NCI-H2196 (cell line): ENCODE results near the gene TOP2A.
"Not testable (repeated sequence)": the region's sequence is repeated elsewhere in the genome, so short reads cannot be mapped to it uniquely, and the experiment has no call there.

Source experiments
- DNase-seq: peaks from one replicate; lab custom pipeline; 2025; ENCODE audit not compliant: unreplicated experiment; lab: John Stamatoyannopoulos, UW

Gene TOP2A

DNA sequence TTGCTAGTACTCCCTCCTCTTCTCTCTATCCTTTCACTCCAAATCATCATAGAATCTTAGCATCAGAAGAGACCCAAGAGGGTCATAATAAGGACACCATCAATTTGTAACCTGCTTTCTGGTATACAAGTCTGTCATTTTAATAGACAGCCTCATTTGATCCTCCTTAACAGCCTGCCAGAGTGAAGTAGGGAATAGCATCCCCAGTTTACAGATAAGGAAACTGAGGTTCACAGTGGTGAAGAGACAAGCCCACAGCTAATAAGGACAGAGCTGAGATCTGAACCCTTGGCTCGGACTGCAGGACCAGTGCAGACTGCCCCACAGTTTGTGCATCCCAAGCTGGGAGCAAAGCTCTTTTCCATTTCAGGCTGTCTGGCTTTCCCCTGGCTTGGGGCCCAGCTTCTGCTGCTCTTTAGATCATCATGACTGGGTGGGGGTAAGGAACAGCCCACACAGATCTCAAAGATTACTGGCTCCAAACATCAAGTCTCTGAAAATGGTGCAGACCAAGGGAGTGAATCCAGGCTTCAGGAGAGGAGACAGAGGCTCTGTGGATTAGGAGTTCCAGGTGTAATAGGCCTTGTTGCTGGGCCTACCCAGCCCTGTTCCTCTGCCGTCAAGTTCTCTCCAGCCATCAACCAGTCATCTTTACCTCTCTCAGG is 15.3 kb upstream of the TOP2A start:
- peak; percentile 5 for DNase-seq

DNA sequence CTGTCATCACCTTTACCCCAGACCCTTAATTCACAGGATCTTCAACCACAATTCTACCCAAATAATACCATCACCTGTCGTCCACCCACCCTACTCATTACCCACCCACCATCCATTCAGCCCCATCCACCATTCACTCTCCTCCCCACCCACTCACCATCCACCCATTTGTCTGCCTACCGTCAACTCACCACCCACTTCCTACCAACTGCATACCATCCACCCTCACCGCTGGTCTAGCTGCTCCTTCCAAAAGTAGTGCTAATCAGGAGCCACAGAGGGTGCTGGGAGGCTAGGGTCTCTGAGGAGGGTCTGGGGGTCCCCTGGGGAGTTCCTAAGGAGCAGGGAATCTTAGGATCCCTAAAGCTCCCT is 13.5 kb upstream of the TOP2A start:
- DNase-seq = no peak

DNA sequence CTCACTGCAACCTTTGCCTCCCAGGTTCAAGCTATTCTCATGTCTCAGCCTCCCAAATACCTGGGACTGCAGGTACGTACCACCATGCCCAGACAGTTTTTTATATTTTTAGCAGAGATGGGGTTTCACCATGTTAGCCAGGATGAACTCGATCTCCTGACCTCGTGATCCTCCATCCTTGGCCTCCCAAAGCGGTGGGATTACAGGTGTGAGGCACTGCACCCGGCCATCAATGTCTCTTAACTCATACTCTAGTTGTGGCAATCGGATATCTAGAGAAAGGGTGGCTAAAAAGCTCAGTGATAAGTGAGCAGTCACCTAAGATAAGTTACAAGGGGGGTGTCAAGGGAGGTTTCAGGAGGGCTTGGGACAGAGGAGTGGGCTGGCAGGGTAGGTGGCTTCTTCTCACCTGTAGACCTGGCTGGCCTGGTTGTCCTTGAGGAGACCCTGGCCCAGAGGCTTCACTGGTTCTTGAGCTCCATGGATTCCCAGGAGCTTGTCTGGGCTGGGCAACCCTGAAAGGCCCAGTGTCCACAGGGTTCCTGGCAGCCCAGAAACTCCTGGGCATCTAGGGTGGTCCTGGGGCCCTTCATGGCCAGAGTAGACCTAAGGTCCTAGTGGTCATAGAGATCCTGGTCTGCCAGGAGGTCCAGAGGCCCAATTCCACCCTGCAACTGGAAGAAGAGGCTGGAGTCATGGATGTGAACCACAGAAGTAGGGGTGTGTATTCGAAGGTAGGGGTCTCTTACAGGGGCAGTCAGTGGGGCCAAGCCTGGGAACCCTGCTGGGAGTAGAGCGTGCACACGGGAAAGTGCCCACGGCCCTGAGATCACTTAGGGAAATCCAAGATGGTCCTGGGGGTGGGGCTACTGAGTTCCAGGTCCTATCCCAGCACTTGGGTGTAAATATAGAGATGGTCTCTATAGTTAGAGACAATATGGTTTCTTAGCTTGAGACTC is 12.9 kb upstream of the TOP2A start:
- no peak for DNase-seq

DNA sequence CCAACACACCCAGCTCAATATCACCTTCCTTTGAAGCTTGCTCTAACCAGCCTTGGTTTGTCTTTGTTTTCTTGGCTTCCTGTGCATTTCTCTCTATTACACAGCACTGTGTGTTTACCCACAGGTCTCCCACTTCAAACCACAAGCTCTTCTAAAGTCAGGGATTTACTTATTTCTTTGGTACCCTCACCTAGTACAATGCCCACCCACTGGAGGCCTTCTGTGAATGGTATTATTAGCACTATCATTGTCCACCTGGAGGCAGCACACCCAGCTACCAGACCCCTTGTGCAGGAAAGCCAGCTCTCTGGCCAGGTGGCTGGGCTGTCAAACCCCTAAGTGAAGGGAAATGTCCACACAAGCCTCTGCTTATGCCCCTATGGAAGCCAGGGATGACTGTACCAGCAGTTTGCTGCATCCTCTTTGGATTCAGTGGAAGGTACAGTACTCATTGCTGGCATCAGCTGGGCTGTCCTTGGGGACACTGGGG is 9.4 kb upstream of the TOP2A start:
- DNase-seq = no peak

DNA sequence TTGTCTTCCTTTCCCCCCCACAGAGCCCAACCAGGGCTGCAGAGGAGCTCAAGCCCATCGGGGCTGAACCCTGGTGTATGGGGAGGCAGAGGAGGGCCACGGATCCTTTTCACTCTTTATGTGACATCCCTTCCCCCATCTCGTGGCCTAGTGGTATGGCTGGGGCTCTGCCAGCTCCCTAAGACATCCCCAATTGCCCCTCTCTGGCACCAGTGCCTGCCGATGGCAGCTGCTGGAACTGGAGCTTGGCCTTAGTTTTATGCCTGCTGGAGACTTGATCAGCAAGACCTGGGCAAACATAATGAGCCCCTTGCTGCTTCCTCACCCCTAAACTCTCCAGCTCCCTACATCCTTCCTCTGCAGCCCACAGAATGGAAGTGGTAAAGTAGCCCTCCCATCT is 8.0 kb upstream of the TOP2A start:
- DNase-seq = no peak

DNA sequence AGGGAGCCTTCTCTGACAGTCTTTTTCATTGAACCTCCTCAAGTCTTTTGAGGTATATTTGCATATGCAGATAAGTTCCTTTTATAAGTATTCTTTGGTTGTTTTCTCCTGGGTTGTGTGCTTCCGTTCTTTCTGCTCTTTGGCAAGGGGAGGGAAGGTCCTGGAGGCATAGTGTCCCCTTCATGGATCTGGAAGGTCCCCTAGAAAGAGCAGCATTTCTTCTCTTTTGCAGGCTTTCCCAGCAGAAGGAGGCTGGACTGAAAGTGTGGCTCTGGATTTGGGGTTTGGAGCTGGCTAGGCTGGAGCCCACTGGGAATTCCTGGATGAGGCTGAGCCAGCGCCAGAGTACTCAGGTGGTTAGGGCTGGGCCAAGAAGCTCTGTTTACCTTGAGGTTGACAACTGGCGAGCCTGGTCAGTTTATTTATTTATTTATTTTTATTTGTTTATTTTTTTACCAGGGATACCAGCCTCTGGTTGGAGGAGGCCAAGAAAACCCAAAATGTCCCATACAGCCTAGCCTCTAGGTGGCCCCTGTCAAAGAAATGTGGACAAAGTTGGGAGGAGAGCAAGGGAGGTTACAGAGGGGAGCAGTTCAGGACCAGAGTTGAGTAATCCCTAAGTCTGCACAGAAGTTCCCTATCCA is 5.4 kb upstream of the TOP2A start:
- DNase-seq = peak; percentile 15

DNA sequence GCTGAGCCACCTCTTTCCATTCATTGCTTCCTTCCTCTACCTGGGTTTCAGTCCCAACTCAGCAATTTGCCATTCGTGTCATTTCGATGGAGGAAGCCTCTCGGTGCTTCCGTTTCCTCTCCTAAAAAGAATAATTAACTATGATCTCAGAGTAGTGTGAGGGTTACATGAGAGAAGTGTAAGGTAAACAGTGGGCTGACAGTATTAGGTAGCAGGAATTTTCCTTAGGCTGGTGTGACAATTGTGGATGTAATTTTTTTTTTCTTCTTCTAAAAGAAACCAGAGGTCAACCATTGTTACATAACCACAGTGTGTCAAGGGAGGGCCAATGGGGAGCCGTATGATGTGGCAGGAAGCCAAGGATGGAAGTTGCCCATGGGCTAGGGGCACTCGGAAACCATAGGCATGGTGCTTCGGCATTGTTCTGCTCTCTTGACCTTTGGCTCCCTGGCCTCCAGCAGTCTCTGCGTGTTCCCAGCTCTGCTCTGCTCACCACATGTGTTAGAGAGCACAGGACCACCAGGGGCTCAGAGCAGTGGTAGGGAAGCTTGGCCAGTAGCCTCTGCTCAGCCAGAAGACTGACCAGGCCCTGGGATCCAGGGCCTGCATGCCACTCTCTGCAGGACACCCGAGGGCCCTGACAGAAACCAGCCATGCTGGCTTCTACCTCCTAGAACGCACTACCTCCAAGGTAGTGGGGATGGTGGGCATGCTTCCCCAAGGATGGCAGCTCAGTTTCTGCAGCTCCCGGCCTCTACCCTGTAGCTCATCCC is 2.0 kb upstream of the TOP2A start:
- DNase-seq = peak; percentile 1

DNA sequence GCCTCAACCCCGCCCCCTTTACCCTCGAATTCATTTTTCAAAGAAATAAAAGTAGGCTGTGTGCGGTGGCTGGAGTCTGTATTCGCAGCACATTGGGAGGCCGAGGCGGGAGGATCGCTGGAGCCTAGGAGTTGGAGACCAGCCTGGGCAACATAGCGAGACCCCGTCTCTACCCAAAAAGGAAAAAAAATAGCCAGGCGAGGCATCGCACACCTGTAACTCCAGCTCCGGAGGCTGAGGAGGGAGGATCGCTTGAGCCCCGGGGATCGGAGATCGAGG is 671 bp upstream of the TOP2A start:
- no peak for DNase-seq

DNA sequence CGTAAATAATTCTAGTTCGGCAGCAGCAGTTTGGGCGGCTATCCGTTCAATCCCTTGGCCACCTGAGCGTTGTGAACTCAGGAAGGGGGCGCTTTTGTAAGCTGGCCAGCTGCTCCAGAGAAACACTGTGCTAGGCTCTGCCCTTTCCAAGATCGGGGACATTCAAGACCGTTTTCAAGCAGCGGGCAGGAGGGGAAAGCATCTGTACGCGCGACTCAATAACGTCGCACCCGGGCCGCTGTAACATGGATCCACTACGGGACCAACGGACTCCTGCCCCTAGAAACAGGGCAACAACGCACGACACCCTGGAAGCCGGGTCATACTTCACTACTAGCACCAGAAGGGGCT is 463 bp downstream of the TOP2A start:
- no peak for DNase-seq

DNA sequence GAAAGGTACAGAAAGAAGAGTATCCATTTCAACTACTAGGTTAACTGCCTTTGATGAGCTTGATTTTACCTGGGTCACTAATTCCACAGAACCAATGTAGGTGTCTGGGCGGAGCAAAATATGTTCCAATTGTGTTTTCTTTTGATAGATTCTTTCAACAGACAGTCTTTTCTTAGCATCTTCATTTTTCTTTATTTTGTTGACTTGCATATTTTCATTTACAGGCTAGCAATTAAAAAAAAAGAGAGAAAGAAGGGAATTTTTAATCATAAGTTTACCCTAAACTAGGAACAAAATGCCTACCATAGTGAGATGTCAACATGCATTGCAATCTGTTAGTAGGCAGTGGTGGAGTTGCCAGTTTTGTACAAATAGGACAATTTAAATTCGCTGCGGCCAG is 1.0 kb downstream of the TOP2A start:
- no peak for DNase-seq

DNA sequence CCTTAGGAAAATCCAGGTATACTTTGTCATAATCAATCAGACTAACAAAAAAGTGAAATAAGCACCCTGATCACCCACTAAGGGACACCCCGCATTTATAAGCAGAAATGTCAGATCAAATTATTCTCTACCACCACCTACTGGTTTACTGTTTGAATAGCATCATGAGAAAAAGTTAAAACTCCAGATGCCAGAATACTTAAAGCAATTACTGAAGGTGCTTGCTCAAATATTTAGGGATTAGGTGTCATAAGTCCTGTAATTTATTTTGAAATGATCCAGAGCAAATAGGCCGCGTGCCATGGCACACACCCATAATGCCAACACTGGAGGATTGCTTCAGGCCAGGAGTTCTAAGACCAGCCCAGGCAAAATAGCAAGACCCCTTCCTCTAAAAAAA is 2.3 kb downstream of the TOP2A start:
- DNase-seq = peak; percentile 7

DNA sequence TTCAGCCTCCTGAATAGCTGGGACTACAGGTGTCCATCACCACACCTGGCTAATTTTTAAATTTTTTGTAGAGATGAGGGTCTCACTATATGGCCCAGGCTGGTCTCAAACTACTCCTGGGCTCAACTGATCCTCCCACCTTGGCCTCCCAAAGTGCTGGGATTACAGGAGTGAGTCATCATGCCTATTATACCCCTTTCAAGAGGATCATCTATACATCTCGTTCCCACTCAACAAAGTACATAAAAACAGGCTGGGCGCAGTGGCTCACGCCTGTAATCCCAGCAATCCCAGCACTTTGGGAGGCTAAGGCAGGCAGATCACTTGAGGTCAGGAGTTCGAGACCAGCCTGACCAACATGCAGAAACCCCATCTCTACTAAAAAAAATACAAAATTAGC is 3.4 kb downstream of the TOP2A start:
- not testable (repeated sequence) for DNase-seq

DNA sequence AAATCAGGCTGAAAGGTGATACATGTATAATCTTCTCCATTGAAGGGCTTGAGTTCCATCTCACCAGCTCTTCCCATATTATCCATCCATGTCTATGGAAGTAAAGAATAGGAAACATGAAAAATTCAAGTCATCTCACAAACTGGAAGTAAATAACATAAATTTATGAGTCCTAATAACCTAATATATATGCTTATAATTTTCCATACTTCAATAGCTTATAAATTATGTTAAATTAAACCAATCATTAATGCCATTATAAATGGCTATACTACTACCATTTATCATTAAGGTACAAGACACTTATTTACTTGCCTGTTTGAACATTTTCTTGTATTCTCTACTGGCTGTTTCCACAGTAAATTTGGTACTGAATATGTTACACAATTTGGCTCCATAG is 4.8 kb downstream of the TOP2A start:
- DNase-seq = no peak

DNA sequence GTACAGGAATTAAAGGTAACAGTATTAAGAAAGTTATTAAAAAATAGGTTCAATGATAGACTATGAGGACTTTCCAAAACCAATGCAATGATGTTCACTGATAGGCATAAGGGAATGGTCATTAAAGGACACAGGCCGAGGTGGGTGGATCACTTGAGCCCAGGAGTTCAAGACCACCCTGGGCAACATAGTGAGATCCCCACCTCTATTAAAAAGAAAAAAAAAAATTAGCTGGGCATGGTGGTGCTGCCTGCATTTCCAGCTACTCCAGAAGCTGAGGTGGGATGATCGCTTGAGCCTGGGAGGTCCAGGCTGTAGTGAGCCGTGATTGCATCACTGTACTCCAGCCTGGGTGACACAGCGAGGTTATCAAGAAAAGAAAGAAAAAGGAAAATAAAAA is 5.9 kb downstream of the TOP2A start:
- no peak for DNase-seq

DNA sequence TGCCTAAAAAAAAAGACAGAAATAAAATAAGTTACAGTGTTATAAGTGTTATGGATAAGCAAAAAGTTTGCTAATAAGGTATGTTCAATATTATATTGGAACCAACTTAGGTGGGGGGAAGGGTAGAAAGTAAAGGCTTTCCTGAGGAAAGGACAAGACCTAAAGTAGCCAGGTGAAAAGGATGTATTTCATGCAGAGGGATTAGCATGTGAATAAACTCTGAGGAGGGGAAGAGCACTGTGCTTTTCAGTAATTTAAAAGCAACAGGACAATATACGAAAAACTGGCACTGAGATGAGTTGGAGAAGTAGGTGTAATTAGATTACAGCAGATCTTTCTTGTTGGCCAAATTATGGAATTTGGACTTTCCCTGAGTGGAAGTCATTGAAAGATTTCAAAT is 7.6 kb downstream of the TOP2A start:
- no peak for DNase-seq

DNA sequence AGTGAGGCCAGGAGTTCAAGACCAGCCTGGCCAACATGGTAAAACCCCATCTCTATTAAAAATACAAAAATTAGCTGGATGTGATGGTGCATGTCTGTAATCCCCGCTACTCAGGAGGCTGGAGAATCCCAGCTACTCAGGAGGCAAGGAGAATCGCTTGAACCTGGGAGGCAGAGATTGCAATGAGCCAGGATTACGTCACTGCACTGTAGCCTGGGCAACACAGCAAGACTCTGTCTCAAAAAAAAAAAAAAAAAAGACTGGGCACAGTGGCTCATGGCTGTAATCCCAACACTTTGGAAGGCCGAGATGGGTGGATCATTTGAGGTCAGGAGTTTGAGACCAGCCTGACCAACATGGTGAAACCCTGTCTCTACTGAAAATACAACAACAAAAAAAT is 8.2 kb downstream of the TOP2A start:
- not testable (repeated sequence) for DNase-seq

DNA sequence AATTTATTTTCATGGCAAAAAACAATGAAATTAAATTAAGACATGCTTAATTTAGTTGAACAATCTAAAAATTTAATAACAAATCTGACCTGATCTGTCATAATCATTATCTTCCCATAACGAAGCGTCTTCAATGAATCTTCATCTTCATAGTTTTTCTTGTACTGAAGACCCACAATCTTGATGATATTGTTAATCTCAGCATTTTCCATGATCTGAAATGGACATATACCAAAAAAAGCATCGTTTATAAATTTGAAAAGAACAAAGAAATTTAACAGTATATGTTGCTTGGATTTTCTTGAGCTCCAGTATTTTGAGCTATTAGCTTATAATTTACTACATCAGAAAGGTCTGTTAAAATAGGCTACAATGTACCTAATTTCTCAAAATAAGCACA is 10.2 kb downstream of the TOP2A start:
- DNase-seq = no peak

DNA sequence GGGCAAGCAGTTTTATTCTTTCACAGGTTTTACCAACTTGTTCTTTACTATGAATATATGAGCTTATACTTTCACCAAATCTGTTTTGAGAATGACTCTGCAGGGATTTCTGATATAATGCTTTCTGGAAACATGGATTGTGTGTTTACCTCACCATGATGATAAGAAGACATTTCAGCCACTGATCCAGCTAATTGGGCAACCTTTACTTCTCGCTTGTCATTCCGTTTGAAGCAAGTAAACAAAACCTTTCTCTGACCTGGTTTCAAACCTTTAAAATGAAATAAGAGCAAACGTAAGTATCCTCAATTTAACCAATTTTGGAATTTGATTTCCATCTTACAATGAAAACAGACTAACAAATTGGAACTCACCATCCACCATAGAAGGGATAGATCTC is 13.7 kb downstream of the TOP2A start:
- DNase-seq = no peak

DNA sequence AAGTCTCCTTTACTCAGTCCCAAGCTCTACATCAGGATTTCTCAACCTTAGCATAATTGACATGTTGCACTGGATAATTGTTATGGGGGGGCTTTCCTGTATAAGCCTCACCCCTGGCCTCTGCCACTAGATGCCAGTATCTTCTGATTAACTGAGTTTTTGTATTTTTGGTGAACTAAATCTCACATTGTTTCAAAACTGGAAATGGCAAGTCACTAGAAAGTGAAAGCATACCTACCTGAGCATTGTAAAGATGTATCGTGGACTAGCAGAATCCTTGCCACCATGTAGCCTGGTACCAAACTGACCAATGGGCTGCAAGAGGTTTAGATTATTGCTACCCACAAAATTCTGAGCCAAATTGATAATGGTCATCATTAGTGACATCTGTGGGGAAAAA is 15.0 kb downstream of the TOP2A start:
- DNase-seq = no peak

DNA sequence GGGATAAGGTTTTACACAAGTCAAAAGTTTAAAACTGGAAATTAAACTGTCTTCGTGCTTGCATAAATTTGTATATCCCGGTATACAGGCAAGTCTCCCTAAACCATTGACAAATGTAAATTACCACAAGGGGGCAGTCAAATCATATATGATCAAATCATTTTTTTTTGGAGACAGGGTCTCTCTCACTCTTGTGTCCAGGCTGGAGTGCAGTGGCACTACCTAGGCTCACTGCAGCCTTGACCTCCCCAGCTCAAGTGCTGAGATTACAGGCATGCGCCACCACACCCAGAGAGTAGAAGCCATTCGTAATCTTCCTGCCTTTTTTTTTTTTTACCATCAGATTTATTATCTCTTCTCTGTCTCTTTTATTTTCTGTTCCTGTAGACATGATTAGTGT is 18.5 kb downstream of the TOP2A start:
- peak; percentile 16 for DNase-seq

DNA sequence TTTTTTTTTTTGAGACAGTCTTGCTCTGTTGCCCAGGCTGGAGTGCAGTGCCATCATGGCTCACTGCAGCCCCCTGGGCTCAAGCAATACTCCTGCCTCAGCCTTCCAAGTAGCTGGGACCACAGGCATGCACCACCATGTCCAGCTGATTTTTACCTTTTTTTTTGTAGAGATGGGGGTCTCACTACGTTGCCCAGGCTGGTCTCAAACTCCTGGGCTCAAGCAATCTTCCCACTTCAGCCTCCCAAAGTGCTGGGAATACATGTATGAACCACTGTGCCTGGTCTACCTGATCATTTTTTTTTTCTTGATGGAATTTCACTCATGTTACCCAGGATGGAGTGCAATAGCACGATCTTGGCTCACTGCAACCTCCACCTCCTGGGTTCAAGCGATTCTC is 31.1 kb downstream of the TOP2A start:
- not testable (repeated sequence) for DNase-seq
